Ectodermal cell (in vitro differentiated cells): ENCODE results near the gene POLQ.
"Not testable (repeated sequence)": the region's sequence is repeated elsewhere in the genome, so short reads cannot be mapped to it uniquely, and the experiment has no call there.

Experiments used
- H3K27ac ChIP-seq: 2 replicates; pipeline ENCODE4 v1.7.0; 2013; ENCODE audit warnings: mild to moderate bottlenecking, low read depth, low read length; ENCODE audit not compliant: insufficient read depth, poor library complexity, severe bottlenecking
- H3K27me3 ChIP-seq: 2 replicates; pipeline ENCODE4 v1.7.0; 2013; ENCODE audit warnings: mild to moderate bottlenecking, low read length; ENCODE audit not compliant: insufficient read depth, control insufficient read depth, poor library complexity, severe bottlenecking
- H3K36me3 ChIP-seq: one replicate; pipeline ENCODE4 v1.7.0; 2013; ENCODE audit warnings: low read length; ENCODE audit not compliant: control insufficient read depth, insufficient read depth
- H3K4me1 ChIP-seq: one replicate; pipeline ENCODE4 v1.7.0; 2013; ENCODE audit warnings: low read length; ENCODE audit not compliant: control insufficient read depth, insufficient read depth
- H3K4me3 ChIP-seq: 2 replicates; pipeline ENCODE4 v1.7.0; 2013; ENCODE audit warnings: low read depth, low read length, control low read depth; ENCODE audit not compliant: insufficient read depth
- H3K9me3 ChIP-seq: 2 replicates; pipeline ENCODE4 v1.7.0; 2013; ENCODE audit warnings: mild to moderate bottlenecking, low read length, moderate library complexity; ENCODE audit not compliant: control insufficient read depth
- WGBS, 2 experiments: methylation state at CpG; one replicate each; pipeline ENCODE4 v1.1.7; 2013; ENCODE audit warnings: missing lambda C conversion rate in 2 of 2; 5-methylcytosine and 5-hydroxymethylcytosine counted together

POLQ gene

DNA sequence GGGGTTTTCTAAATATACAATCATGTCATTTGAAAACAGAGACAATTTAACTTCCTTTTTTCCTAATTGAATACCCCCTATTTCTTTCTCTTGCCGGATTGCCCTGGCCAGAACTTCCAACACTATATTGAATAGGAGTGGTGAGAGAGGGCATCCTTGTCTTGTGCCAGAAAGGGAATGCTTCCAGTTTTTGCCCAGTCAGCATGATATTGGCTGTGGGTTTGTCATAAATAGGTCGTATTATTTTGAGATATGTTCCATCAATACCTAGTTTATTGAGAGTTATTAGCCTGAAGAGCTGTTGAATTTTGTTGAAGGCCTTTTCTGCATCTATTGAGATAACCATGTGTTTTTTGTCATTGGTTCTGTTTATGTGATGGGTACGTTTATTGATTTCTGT lies 157.5 kb downstream of the POLQ start:
- not testable (repeated sequence) for H3K4me3 ChIP-seq, H3K27me3 ChIP-seq, H3K27ac ChIP-seq, H3K9me3 ChIP-seq, H3K36me3 ChIP-seq, H3K4me1 ChIP-seq
- WGBS, 2 experiments, result 86 to 95% methylated on average over 3 of the region's 3 CpGs
